OCI-LY3 (cell line): ENCODE measurements around the gene GPR18.

Source experiments
- EZH2phosphoT487 ChIP-seq: fragments of 200-600 bp; shearing (Covaris generic); IDR thresholded peaks from 2 replicates; pipeline ENCODE4 v1.6.1; 2018; ENCODE audit warnings: antibody characterized with exemption, mixed run types, low read depth
- TF ChIP-seq, protein P1 (sequence below): fragments of 200-600, 300-600 bp; sonication (generic); IDR thresholded peaks from 2 replicates; pipeline ENCODE4 v1.5.1; 2014; ENCODE audit warnings: antibody characterized with exemption, low read length, low read depth

DNA sequence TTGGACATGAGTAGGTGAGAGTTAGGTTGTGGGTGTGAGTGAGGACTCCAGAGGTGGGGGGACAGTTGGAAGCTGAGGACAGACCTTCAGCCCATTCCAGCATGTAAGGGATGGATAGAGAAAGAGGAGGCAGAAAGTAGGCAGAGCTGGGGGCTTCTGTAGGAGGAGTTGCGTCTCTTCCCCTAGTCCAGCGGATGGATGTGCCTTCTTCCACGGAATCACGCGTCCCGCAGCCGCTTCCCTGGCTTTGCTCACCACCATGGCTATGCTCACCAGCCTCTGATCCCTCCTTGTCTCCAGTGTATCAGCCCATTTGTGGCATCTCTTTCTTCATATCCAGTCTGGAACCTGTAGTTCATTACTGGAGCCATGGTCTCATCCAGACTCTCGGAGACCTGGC, 52.0 kb downstream of the GPR18 start:
- TF ChIP-seq, protein P1, sequence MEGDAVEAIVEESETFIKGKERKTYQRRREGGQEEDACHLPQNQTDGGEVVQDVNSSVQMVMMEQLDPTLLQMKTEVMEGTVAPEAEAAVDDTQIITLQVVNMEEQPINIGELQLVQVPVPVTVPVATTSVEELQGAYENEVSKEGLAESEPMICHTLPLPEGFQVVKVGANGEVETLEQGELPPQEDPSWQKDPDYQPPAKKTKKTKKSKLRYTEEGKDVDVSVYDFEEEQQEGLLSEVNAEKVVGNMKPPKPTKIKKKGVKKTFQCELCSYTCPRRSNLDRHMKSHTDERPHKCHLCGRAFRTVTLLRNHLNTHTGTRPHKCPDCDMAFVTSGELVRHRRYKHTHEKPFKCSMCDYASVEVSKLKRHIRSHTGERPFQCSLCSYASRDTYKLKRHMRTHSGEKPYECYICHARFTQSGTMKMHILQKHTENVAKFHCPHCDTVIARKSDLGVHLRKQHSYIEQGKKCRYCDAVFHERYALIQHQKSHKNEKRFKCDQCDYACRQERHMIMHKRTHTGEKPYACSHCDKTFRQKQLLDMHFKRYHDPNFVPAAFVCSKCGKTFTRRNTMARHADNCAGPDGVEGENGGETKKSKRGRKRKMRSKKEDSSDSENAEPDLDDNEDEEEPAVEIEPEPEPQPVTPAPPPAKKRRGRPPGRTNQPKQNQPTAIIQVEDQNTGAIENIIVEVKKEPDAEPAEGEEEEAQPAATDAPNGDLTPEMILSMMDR, result no peak
- TF ChIP-seq EZH2phosphoT487, result no peak
